T-helper 1 cell treated with Interleukin-12 subunit alpha and Interleukin-12 subunit beta and Interleukin-4 antibody, amounts not matched to agents 30 μg/mL and 1 μg/mL, for 36 hours (primary cell): ENCODE data around the gene PRIM2.
"Not testable (repeated sequence)": the region's sequence is repeated elsewhere in the genome, so short reads cannot be mapped to it uniquely, and the experiment has no call there.

Experiments used
- H3K27ac Mint-ChIP-seq: one replicate; pipeline ENCODE4 v1.8.0; 2021; ENCODE audit warnings: mild to moderate bottlenecking, mixed read lengths
- H3K27me3 Mint-ChIP-seq: one replicate; pipeline ENCODE4 v1.8.0; 2021; ENCODE audit warnings: low read depth, mixed read lengths
- H3K36me3 Mint-ChIP-seq: one replicate; pipeline ENCODE4 v1.8.0; 2021; ENCODE audit warnings: low read depth, mixed read lengths
- H3K4me1 Mint-ChIP-seq: one replicate; pipeline ENCODE4 v1.8.0; 2021; ENCODE audit warnings: low read depth, mixed read lengths
- H3K4me3 Mint-ChIP-seq: one replicate; pipeline ENCODE4 v1.8.0; 2021; ENCODE audit warnings: mild to moderate bottlenecking, moderate library complexity, mixed read lengths
- H3K9me3 Mint-ChIP-seq: one replicate; pipeline ENCODE4 v1.8.0; 2021; ENCODE audit warnings: mixed read lengths

Gene PRIM2

GRCh38 chr6:57435475-57436160 lies 118.2 kb downstream of the PRIM2 start:
- Mint-ChIP-seq H3K4me1 (peaks cover 12% of the 10 kb centered on the region), H3K27me3 (no peaks in the 10 kb centered on the region), H3K9me3 (no peaks in the 10 kb centered on the region), H3K27ac (no peak overlapping the region), H3K36me3 (peaks cover 8% of the 10 kb centered on the region), H3K4me3 (no peak overlapping the region)

- H3K4me3 Mint-ChIP-seq, H3K27me3 Mint-ChIP-seq, H3K27ac Mint-ChIP-seq, H3K9me3 Mint-ChIP-seq, H3K36me3 Mint-ChIP-seq: not testable (repeated sequence)
- H3K4me1 Mint-ChIP-seq, result peaks cover 11% of the 10 kb centered on the region
These were observed 123.3 kb downstream of the PRIM2 start for GRCh38 chr6:57440735-57441134.

GRCh38 chr6:57442133-57442532 lies 124.7 kb downstream of the PRIM2 start:
- not testable (repeated sequence) for H3K36me3 Mint-ChIP-seq, H3K4me3 Mint-ChIP-seq, H3K27me3 Mint-ChIP-seq, H3K9me3 Mint-ChIP-seq, H3K27ac Mint-ChIP-seq
- H3K4me1 Mint-ChIP-seq, result peaks cover 11% of the 10 kb centered on the region

GRCh38 chr6:57443181-57443580 lies 125.8 kb downstream of the PRIM2 start:
- not testable (repeated sequence) for H3K4me3 Mint-ChIP-seq, H3K36me3 Mint-ChIP-seq, H3K27ac Mint-ChIP-seq, H3K9me3 Mint-ChIP-seq, H3K27me3 Mint-ChIP-seq
- peaks cover 11% of the 10 kb centered on the region for H3K4me1 Mint-ChIP-seq

- H3K27ac Mint-ChIP-seq, H3K4me3 Mint-ChIP-seq, H3K9me3 Mint-ChIP-seq, H3K36me3 Mint-ChIP-seq, H3K27me3 Mint-ChIP-seq: not testable (repeated sequence)
- H3K4me1 Mint-ChIP-seq, result peaks cover 11% of the 10 kb centered on the region
These were observed 127.4 kb downstream of the PRIM2 start for GRCh38 chr6:57444787-57445186.

- not testable (repeated sequence) for H3K27me3 Mint-ChIP-seq, H3K9me3 Mint-ChIP-seq, H3K27ac Mint-ChIP-seq, H3K36me3 Mint-ChIP-seq, H3K4me3 Mint-ChIP-seq
- peaks cover 11% of the 10 kb centered on the region for H3K4me1 Mint-ChIP-seq
These were observed 127.9 kb downstream of the PRIM2 start for GRCh38 chr6:57445379-57445778.

- H3K27me3 Mint-ChIP-seq, H3K36me3 Mint-ChIP-seq, H3K9me3 Mint-ChIP-seq, H3K4me3 Mint-ChIP-seq, H3K27ac Mint-ChIP-seq: not testable (repeated sequence)
- H3K4me1 Mint-ChIP-seq, result peaks cover 11% of the 10 kb centered on the region
These were observed 128.5 kb downstream of the PRIM2 start for GRCh38 chr6:57445790-57446468.

GRCh38 chr6:57449496-57450066 lies 132.2 kb downstream of the PRIM2 start:
- H3K4me1 Mint-ChIP-seq, result peaks cover 11% of the 10 kb centered on the region
- H3K9me3 Mint-ChIP-seq, H3K27ac Mint-ChIP-seq, H3K36me3 Mint-ChIP-seq, H3K4me3 Mint-ChIP-seq, H3K27me3 Mint-ChIP-seq: not testable (repeated sequence)

GRCh38 chr6:57459781-57460180 lies 142.4 kb downstream of the PRIM2 start:
- not testable (repeated sequence) for H3K27ac Mint-ChIP-seq, H3K4me1 Mint-ChIP-seq, H3K36me3 Mint-ChIP-seq, H3K9me3 Mint-ChIP-seq, H3K4me3 Mint-ChIP-seq, H3K27me3 Mint-ChIP-seq

GRCh38 chr6:57461022-57461421 lies 143.6 kb downstream of the PRIM2 start:
- not testable (repeated sequence) for H3K4me1 Mint-ChIP-seq, H3K4me3 Mint-ChIP-seq, H3K27me3 Mint-ChIP-seq, H3K9me3 Mint-ChIP-seq, H3K36me3 Mint-ChIP-seq, H3K27ac Mint-ChIP-seq

GRCh38 chr6:57463809-57464208 lies 146.4 kb downstream of the PRIM2 start:
- not testable (repeated sequence) for H3K9me3 Mint-ChIP-seq, H3K4me3 Mint-ChIP-seq, H3K27me3 Mint-ChIP-seq, H3K36me3 Mint-ChIP-seq, H3K27ac Mint-ChIP-seq, H3K4me1 Mint-ChIP-seq

GRCh38 chr6:57465968-57466367 lies 148.5 kb downstream of the PRIM2 start:
- H3K36me3 Mint-ChIP-seq, H3K4me3 Mint-ChIP-seq, H3K4me1 Mint-ChIP-seq, H3K9me3 Mint-ChIP-seq, H3K27me3 Mint-ChIP-seq, H3K27ac Mint-ChIP-seq: not testable (repeated sequence)

- Mint-ChIP-seq H3K4me3 (no peak overlapping the region), H3K36me3 (peaks cover 1% of the 10 kb centered on the region), H3K4me1 (peaks cover 2% of the 10 kb centered on the region), H3K27ac (no peak overlapping the region), H3K9me3 (no peaks in the 10 kb centered on the region), H3K27me3 (no peaks in the 10 kb centered on the region)
These were observed 151.6 kb downstream of the PRIM2 start for GRCh38 chr6:57469072-57469471.

GRCh38 chr6:57470148-57470547 lies 152.7 kb downstream of the PRIM2 start:
- H3K4me1 Mint-ChIP-seq, H3K4me3 Mint-ChIP-seq, H3K27ac Mint-ChIP-seq, H3K36me3 Mint-ChIP-seq, H3K27me3 Mint-ChIP-seq, H3K9me3 Mint-ChIP-seq: not testable (repeated sequence)

- H3K36me3 Mint-ChIP-seq, H3K27me3 Mint-ChIP-seq, H3K9me3 Mint-ChIP-seq, H3K27ac Mint-ChIP-seq, H3K4me1 Mint-ChIP-seq, H3K4me3 Mint-ChIP-seq: not testable (repeated sequence)
These were observed 154.0 kb downstream of the PRIM2 start for GRCh38 chr6:57471314-57471864.
